Activated CD4-positive, alpha-beta T cell treated with anti-CD3 and anti-CD28 coated beads for 48 hours (primary cell): Measurements from ENCODE around the gene KIFC3.
"Not testable (repeated sequence)": the region's sequence is repeated elsewhere in the genome, so short reads cannot be mapped to it uniquely, and the experiment has no call there.

Experiments
- DNase-seq: peaks from one replicate; pipeline ENCODE4 v3.0.0-alpha.2; 2020

The KIFC3 gene

DNA sequence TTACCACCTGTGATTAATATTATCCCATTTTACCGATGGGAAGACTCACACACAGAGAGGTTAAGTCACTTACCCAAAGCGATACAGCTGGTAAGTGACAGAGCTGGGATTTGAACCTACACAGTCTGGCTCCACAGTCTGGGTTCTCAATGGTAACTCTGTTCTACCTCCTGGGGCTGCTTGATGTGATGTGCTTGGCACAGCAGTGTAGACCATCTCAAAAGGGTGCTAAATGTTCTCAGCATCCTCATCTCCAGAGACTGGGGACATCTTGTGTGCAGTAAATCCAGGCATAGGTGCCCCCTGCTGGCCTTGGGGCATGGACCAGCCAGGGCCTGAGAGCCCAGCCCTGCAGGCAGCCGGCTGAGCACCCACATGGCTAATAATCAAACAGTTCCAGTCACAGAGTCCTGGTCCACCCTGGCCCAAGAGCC is 82.1 kb downstream of the KIFC3 start:
- DNase-seq: peak; percentile 61

DNA sequence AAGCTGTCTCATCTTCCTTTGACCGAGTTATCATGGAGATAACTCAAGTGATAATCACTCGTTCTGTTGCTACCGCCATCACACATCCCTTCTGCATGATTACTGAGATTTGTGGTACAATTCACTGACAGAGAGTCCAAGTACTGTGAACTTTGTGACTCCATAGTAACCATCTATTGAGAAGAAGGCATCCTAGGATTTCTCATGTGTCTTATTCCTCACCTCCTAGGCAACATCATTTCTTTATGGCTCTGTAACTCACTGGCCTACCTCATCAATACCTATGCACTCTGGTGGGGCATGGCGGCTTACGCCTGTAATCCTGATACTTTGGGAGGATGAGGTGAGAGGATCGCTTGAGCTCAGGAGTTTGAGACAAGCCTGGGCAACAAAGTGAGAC is 88.2 kb downstream of the KIFC3 start:
- DNase-seq: no peak

DNA sequence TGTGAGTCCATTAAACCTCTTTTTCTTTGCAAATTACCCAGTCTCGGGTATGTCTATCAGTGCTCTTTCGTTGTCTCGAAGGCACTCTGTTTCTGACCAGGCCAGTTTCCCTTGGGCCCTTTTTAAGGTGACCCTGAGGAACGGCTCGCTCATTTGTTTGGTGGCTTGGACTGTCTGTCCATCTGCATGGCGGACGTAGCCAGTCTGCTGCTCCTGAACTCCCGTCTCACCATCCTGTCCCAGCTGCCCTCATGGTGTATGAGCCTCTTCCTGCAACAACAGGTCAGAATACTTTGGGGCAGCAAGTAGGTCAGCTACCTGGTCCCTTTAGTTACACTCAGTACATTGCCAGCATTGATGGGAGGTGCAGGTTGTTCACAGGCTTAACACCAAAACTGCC is 88.7 kb downstream of the KIFC3 start:
- DNase-seq: no peak

DNA sequence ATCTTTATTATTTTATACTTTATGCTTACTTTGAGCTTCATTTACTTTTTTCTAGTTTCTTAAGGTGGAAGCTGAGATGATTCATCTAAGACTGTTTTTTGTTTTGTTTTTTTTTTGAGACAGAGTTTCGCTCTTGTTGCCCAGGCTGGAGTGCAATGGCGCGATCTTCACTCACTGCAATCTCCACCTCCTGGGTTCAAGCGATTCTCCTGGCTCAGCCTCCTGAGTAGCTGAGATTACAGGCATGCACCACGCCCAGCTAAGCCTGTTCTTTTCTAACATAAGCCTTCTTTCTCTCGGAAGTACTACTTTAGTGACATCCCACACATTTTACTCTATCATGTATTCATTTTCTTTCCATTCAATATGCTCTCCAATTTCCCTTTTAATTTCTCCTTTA is 89.7 kb downstream of the KIFC3 start:
- not testable (repeated sequence) for DNase-seq

DNA sequence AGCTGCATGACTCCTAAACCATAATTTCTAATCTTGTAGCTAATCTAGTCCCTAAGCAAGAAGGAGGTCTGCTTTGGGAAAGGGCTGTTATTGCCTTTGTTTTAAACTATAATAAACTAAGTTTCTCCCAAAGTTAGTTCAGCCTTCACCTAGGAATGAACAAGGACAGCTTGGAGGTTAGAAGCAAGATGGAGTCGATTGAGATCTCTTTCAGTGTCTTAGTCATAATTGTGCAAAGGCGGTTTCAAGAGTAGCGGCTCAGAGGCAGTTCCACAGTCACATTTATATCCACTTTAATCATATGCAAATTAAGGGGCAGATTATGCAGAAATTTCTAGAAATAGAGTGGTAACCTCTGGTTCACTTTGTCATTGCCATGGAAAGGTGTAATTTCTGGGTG is 90.3 kb downstream of the KIFC3 start:
- DNase-seq: no peak

DNA sequence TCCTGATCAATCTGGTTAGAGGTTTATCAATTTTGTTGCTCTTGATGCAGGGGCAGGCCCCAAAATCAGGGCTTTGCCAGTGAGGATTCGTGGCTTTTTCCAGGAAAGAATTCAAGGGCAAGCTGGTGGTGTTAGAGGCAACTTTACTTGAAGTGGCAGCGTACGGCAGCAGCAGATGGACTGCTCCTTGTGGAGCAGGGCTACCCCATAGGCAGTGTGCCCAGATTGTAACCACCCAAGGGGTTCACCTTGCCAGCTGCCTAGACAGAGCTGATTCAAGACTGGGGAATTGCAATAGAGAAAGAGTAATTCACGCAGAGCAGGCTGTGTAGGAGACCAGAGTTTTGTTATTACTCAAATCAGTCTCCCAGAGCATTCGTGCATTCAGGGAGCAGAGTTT is 90.9 kb downstream of the KIFC3 start:
- DNase-seq: no peak

DNA sequence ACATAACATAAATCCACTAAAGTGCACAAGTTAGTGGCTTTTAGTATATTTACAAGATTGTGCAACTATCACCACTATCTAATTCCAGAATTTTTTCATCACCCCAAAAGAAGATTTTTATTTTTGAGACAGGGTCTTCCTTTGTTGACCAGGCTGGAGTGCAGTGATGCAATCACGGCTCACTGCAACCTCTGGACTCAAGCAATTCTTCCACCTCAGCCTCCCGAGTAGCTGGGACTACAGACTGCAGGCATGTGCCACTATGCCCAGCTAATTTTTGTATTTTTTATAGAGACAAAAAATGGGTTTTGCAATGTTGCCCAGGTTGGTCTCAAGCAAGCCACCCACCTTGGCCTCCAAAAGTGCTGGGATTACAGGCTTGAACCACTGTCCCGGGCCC is 92.6 kb downstream of the KIFC3 start:
- DNase-seq: no peak
